ENCODE data around the gene TPM2. TPM values are rescaled to one million over a fixed set of nuclear protein-coding genes. Genes with fewer than 3 reads are reported as not detected.

The TPM2 gene
- total and polyA plus RNA-seq, 7 donors, result 49.9 to 8,131 (median 3,590) TPM

DNA sequence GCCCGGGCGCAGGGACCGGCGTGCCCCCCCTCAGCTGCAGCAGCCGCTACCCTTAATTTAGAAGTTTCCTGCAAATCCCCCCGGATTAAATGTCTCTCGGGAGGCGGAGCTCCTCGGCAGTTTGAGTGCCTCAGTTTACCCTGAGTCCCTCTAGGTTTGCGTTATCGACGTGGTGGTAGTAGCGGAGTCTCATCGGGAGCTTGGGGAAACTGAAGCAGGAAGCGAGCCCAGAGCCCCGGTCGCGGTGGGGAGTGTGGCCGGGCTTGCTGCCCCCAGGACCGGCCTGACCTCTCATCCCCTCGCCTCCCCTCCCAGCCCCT is 529 bp upstream of the TPM2 start:
- 1% methylated on average over 21 of the region's 21 CpGs for WGBS, 2 donors
- no peaks in the 10 kb centered on the region for H3K27me3 ChIP-seq
- peaks cover 4 to 38% (median 24%) of the 10 kb centered on the region in 4 donors for H3K36me3 ChIP-seq
- no peak for TF ChIP-seq POLR2A (IDR thresholded peaks at IDR 0.05)
- TF ChIP-seq, protein P1, sequence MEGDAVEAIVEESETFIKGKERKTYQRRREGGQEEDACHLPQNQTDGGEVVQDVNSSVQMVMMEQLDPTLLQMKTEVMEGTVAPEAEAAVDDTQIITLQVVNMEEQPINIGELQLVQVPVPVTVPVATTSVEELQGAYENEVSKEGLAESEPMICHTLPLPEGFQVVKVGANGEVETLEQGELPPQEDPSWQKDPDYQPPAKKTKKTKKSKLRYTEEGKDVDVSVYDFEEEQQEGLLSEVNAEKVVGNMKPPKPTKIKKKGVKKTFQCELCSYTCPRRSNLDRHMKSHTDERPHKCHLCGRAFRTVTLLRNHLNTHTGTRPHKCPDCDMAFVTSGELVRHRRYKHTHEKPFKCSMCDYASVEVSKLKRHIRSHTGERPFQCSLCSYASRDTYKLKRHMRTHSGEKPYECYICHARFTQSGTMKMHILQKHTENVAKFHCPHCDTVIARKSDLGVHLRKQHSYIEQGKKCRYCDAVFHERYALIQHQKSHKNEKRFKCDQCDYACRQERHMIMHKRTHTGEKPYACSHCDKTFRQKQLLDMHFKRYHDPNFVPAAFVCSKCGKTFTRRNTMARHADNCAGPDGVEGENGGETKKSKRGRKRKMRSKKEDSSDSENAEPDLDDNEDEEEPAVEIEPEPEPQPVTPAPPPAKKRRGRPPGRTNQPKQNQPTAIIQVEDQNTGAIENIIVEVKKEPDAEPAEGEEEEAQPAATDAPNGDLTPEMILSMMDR (IDR thresholded peaks at IDR 0.05), result no peak
- TF ChIP-seq POLR2AphosphoS5 (IDR thresholded peaks at IDR 0.05), result no peak
- TF ChIP-seq EP300 (IDR thresholded peaks at IDR 0.05), result no peak
- no peak for DNase-seq
- peaks cover 0 to 46% (median 25%) of the 10 kb centered on the region in 4 donors for H3K4me1 ChIP-seq
- intact Hi-C loops (cut with DNase I), result loop anchor here (1.0 kb wide), 2 partner anchors 31 to 38 kb away; no protein-coding TSS in a partner anchor
- H3K27ac ChIP-seq, result peak overlapping the region; percentile 95 to 100 (median 98)
- peak overlapping the region; percentile 88 to 97 (median 94) for H3K4me3 ChIP-seq
- H3K9me3 ChIP-seq, result no peaks in the 10 kb centered on the region

DNA sequence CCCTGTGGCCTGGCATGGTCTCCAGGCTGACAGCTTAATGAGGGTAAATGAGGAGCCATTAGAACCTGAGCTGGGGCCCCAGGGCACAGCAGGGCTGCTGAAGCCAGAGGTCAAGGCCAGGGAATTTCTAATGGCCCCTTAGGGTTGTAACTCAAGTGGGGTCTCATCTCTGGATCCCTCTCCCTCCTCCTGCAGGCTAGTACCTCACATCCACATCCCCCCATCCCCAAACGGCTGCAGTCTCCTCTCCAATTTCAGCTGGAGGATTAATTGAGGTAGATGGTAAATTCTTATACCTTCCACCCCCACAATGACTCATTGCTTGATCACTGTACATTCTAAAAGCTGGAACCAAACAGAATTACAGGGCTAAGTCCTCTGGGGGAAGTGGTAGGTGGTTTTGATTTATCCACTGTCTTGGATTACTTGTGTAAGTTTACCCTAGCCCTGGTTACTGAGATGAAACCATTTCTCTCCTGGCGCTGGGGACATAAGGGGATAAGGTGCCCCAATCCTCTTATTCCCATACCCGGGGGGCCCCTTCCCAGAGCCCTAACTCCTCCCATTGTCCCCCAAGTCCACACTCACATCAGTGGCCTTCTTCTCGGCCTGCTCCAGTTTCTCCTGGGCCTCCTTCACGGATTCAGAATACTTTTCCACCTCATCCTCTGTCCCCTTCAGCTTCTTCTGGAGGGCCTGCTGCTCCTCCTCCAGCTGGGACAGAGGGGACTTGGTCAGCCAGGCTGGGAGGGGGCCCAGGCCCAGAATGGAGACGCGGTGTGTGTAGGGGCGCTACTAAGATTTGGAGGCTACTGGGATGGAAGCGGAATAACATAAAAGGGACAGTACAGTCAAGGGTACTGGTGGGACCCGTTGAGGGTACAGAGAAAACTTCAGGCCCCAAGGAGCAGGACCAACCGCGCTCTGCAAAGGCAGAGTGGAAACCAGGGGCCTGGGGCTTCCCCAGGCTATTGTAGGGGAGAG is 875 bp downstream of the TPM2 start:
- Histone ChIP-seq H3K9me3 (no peaks in the 10 kb centered on the region), H3K27ac (peak overlapping the region; percentile 95 to 100 (median 98)), H3K4me1 (peaks cover 0 to 54% (median 35%) of the 10 kb centered on the region in 4 donors), H3K27me3 (no peaks in the 10 kb centered on the region), H3K36me3 (peaks cover 16 to 52% (median 38%) of the 10 kb centered on the region in 4 donors), H3K4me3 (peak overlapping the region; percentile 88 to 97 (median 94))
- no peak for TF ChIP-seq POLR2A (IDR thresholded peaks at IDR 0.05)
- peak in 1 of 4 donors; percentile 4 for TF ChIP-seq POLR2AphosphoS5 (IDR thresholded peaks at IDR 0.05)
- no peak for TF ChIP-seq EP300 (IDR thresholded peaks at IDR 0.05)
- TF ChIP-seq, protein P1 (IDR thresholded peaks at IDR 0.05), result no peak
- intact Hi-C loops (cut with DNase I), result loop anchor here (1.0 kb wide), 1 partner anchor 24 kb away; the partner anchor contains the start of gene ARHGEF39
- no peak for DNase-seq
- WGBS, 2 donors, result 70 to 82% methylated on average over 12 of the region's 12 CpGs

DNA sequence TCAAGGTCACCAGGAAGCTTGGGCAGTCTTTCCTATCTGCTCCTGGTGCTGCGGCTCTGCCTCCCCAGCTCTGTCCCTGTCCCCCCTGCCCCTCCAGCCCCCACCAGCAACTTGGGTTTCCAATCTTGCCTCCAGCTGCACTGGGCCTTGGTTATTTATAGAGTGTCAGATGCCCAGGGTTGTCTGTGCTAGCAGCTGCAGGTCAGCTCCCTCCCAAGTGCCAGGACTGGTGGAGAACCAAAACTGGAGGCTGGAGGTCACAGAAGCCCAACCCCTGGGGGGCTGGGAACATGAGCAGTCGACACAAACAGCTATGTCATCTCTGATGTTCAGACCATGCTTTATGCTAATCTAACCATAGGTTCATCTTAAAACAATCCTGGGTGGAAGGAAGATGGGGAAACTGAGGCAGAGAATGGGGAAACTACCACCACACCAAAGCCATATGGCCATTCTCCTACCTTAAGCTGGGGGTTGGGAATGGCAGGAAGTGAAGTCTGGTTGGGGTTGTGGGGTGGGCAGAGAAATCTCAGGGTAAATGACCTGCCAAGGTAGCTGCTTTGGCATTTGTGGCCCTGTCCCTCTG is 1.7 kb downstream of the TPM2 start:
- H3K27me3 ChIP-seq, result no peaks in the 10 kb centered on the region
- H3K27ac ChIP-seq, result peak overlapping the region; percentile 95 to 100 (median 98)
- no peaks in the 10 kb centered on the region for H3K9me3 ChIP-seq
- peak overlapping the region; percentile 88 to 97 (median 94) for H3K4me3 ChIP-seq
- intact Hi-C loops (cut with DNase I), result no loop called here
- peaks cover 0 to 62% (median 43%) of the 10 kb centered on the region in 4 donors for H3K4me1 ChIP-seq
- DNase-seq, result no peak
- 86 to 93% methylated on average over 2 of the region's 2 CpGs for WGBS, 2 donors
- peaks cover 21 to 60% (median 45%) of the 10 kb centered on the region in 4 donors for H3K36me3 ChIP-seq
- TF ChIP-seq POLR2AphosphoS5 (IDR thresholded peaks at IDR 0.05), result peak in 2 of 4 donors; percentile 39 to 43
- no peak for TF ChIP-seq EP300 (IDR thresholded peaks at IDR 0.05)
- TF ChIP-seq POLR2A (IDR thresholded peaks at IDR 0.05), result no peak
- TF ChIP-seq, protein P1 (IDR thresholded peaks at IDR 0.05), result no peak

DNA sequence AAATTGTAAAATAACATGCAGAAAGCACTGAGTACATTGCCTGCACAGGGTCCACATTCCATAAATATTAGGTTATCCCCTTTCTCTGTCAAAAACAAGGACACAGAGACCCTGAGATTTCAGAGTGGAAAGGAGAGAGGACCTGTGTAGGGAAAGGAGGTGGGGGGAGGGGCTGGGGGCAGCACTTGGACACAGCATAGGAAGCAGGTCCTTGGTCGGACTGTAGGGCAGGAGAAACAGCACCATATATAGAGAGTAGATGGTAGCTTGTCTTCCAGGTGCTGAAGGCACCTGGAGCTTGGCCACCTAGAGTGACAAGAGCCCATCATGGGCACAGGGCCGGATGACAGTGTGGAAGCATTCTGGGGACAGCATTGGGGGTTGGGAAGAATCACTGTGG is 2.4 kb downstream of the TPM2 start:
- Histone ChIP-seq H3K27me3 (no peaks in the 10 kb centered on the region), H3K27ac (peak overlapping the region; percentile 95 to 100 (median 98)), H3K9me3 (no peaks in the 10 kb centered on the region), H3K36me3 (peaks cover 28 to 68% (median 53%) of the 10 kb centered on the region in 4 donors), H3K4me1 (peaks cover 0 to 67% (median 48%) of the 10 kb centered on the region in 4 donors), H3K4me3 (peak overlapping the region; percentile 88 to 97 (median 94))
- intact Hi-C loops (cut with DNase I), result no loop called here
- TF ChIP-seq POLR2AphosphoS5 (IDR thresholded peaks at IDR 0.05) (peak in 2 of 4 donors; percentile 4 to 54), POLR2A (IDR thresholded peaks at IDR 0.05) (no peak), EP300 (IDR thresholded peaks at IDR 0.05) (no peak)
- TF ChIP-seq, protein P1 (IDR thresholded peaks at IDR 0.05), result no peak
- WGBS, 2 donors, result 82 to 87% methylated on average over 2 of the region's 2 CpGs
- no peak for DNase-seq

All from sigmoid colon (tissue), 7 donors.